ENCODE data around the gene PDHX.
"Not testable (repeated sequence)": the region's sequence is repeated elsewhere in the genome, so short reads cannot be mapped to it uniquely, and the experiment has no call there.

The PDHX gene

GRCh38 chr11:34916015-34916842 lies at the start of gene PDHX, which contains the start of gene APIP:
Gene PDHX, plus strand, starts transcription at chr11:34916618. Its CDS starts 38 bp downstream, at chr11:34916656.
Gene APIP, minus strand, starts transcription at chr11:34916379. Its CDS starts 95 bp downstream, at chr11:34916284.
- DNase-seq: peak; percentile 100

GRCh38 chr11:34869425-34869824 lies 47.0 kb upstream of the PDHX start:
- no peak for DNase-seq

GRCh38 chr11:34870548-34871196 lies 45.7 kb upstream of the PDHX start:
- no peak for DNase-seq

GRCh38 chr11:34874202-34874601 lies 42.2 kb upstream of the PDHX start:
- DNase-seq: no peak

GRCh38 chr11:34877375-34877975 lies 38.9 kb upstream of the PDHX start:
- no peak for DNase-seq

GRCh38 chr11:34881900-34882299 lies 34.5 kb upstream of the PDHX start:
- no peak for DNase-seq

- DNase-seq: no peak
Observed at GRCh38 chr11:34886609-34887008, 29.8 kb upstream of the PDHX start.

- DNase-seq: no peak
Observed at GRCh38 chr11:34887260-34887659, 29.2 kb upstream of the PDHX start.

GRCh38 chr11:34890089-34890488 lies 26.3 kb upstream of the PDHX start:
- no peak for DNase-seq

- DNase-seq: no peak
Observed at GRCh38 chr11:34890812-34891211, 25.6 kb upstream of the PDHX start.

GRCh38 chr11:34891611-34892010 lies 24.8 kb upstream of the PDHX start:
- DNase-seq: no peak

GRCh38 chr11:34893416-34893815 lies 23.0 kb upstream of the PDHX start:
- DNase-seq: no peak

- DNase-seq: not testable (repeated sequence)
Observed at GRCh38 chr11:34896191-34896590, 20.2 kb upstream of the PDHX start.

- DNase-seq: no peak
Observed at GRCh38 chr11:34897171-34897870, 19.1 kb upstream of the PDHX start.

- DNase-seq: no peak
Observed at GRCh38 chr11:34898474-34898873, 17.9 kb upstream of the PDHX start.

- peak; percentile 44 for DNase-seq
Observed at GRCh38 chr11:34899633-34900016, 16.8 kb upstream of the PDHX start.

GRCh38 chr11:34904421-34904955 lies 11.9 kb upstream of the PDHX start:
- no peak for DNase-seq

GRCh38 chr11:34905666-34906065 lies 10.8 kb upstream of the PDHX start:
- DNase-seq: no peak

- no peak for DNase-seq
Observed at GRCh38 chr11:34907934-34908593, 8.4 kb upstream of the PDHX start.

GRCh38 chr11:34909415-34909814 lies 7.0 kb upstream of the PDHX start:
- no peak for DNase-seq

- no peak for DNase-seq
Observed at GRCh38 chr11:34909955-34910354, 6.5 kb upstream of the PDHX start.

- no peak for DNase-seq
Observed at GRCh38 chr11:34910817-34911216, 5.6 kb upstream of the PDHX start.

All from stimulated activated CD8-positive, alpha-beta memory T cell treated with anti-CD3 and anti-CD28 coated beads, Interleukin-4, amount 100 ng/mL, for 48 hours (primary cell).